HG03097 (cell line): ENCODE measurements around the gene TCF7.
A peak's percentile ranks its signal among the peaks of the same experiment; 100 is the strongest.

Experiments used
- ATAC-seq: cut with Tn5 transposase; IDR thresholded peaks from one replicate; pipeline ENCODE4 v1.9.1; 2021; ENCODE audit not compliant: unreplicated experiment, low FRiP score

The TCF7 gene

GRCh38 chr5:134128648-134128995, 14.1 kb downstream of the TCF7 start:
- ATAC-seq, result no peak

DNA sequence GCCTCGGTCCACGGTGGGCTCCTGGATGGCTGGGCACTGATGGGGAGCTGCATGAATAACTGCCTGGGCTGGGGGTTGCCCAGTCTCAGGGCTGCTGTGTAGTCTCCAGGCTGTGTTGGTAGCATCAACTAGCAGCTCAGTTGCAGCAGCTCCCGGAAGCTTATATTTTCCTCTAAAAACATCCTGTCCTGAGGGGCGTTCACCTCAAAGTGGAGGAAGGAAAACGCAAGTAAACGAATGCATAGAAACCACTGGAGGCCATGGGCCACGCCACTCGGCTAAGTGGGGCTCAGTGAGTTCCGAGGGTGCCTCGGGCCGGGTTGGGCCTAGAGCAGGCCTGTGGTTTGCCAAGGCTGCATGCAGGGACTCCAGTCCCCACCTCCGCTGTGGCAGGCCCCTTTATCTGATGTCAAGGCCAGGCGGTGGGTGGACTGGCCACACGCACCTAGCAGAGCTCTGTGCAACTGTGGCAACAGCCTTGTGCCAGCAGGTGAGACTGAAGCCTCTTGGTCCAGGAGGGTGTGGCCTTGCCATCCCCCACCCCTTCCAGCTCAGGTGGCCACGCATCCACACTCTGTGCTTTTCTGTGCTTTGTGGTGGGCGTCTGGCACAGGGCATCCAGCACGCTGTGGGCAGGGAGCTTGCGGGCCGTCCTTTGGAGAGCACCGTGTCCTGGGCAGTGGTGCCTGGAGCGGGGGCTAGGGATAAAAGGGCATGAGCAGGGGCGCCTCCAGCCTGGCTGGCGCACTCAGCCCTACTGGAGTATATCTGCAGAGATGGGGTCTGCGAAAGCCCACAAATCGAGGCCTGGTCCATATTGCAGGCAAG, 15.1 kb downstream of the TCF7 start:
- ATAC-seq, result no peak

DNA sequence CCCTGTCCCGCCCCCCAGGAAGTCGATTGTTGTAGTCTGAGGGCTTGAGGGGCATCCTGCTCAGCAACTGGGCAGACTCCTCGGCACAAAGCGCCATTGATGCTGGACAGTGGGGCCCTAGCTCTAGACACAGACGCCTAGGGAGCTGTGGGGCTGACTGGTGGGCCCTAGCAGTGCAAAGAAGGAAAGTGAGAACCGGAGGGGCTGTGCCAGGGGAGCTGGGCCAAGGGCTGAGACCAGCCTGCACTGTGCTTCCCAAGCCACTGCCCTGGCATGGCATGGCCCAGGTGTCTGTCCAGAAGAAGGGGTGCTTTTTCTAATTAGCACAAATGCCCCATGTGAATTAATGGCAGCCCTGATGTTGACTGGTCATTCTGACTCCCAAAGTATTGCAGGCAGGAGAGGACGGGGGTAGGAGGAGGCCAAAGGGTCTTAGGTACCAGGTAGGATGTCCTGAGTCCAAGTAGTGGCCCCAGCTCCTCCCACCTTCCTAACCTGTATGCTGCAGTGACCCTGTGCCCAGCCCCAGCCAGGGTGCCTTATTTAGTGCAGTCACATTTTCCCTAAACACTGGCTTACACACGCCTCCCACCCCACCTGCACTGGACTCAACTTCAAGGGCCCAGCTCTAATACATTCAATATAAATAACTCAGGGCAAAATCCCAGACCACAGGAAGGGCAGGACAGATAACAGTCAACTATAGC, 15.9 kb downstream of the TCF7 start:
- ATAC-seq, result no peak

DNA sequence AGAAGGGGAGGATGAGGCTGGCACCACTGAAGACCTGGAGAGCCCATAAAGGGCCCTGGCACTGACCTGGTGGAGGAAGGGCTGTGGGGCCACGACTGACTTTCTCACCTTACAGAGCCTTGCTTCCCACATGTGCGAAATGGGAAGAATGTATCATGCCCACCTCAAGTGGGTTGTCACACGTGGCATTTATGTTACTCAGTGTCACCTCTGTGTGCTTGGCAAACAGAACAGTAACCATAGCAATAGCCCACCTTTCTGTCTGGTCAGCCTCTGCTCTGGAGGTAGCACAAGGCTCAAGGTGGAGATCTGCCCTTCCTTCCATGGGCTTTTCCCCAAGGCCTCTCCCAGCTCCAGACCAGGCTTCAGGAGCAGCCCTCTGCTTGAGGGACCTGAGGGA, 16.7 kb downstream of the TCF7 start:
- no peak for ATAC-seq

- no peak for ATAC-seq
Observed at GRCh38 chr5:134131578-134132350, 17.3 kb downstream of the TCF7 start.

DNA sequence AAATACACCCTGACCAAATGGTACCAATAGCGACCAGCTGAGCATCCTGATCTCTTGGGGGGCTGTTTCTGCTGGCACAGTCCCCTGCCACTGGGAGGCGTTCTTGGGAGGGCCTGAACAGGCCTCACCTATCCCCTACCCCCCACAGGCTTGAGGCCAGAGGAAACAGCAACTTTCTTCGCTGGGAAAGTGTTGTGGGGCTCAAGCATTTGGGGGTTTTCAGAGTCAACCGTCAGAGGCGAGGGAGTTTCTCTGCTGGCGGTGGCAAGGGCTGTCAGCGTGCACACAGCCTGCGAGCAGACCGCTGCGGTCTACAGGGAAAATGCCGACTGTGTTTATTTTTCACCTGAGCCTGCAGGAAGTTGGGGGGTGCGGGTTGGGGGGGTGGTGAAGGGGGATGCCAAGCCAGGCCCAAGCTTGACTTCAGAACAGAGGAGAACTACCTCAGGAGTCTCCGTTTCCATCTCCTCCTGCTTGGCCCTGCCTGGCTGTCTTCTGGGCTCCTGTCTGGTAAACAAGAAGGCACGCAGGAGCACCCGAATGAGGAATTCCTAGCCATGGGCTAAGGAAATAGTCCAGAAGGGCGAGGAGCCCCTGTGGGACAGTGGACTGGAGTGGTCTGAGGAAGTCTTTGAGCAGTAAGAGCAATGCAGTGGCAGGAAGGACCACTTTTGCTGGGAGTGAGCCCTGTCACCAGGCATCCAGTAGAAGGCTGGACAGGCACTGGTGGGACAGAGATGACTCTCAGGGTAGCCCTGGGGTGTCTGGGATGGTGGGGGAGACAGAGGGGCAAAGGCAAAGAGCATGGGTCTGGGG, 18.1 kb downstream of the TCF7 start:
- peak; percentile 47 for ATAC-seq

GRCh38 chr5:134133188-134133994, 18.9 kb downstream of the TCF7 start:
- no peak for ATAC-seq

GRCh38 chr5:134133995-134134541, 19.6 kb downstream of the TCF7 start:
- ATAC-seq, result no peak

DNA sequence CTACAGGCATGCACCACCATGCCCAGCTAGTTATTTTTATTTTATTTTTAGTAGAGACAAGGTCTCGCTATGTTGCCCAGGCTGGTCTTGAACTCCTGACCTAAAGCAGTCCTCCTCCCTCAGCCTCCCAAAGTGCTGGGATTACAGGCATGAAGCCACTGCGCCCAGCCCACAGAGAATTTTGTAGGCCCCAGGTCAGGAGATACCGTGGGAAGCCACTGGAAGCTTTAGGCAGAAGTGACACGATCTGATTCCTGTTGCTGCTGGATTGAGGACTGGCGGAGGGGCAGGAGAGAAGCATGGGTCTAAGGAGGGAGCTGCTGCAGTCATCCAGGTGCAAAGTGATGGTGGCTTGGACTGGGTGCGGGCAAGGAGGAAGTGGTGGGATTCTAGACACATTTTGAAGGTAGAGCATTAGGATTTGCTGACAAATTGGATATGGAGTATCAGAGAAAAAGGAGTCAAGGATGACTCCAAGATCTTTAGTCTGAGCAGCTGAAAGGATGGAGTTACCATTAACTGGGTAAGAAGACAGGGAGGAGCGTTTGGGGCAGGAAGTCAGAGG, 20.7 kb downstream of the TCF7 start:
- no peak for ATAC-seq

DNA sequence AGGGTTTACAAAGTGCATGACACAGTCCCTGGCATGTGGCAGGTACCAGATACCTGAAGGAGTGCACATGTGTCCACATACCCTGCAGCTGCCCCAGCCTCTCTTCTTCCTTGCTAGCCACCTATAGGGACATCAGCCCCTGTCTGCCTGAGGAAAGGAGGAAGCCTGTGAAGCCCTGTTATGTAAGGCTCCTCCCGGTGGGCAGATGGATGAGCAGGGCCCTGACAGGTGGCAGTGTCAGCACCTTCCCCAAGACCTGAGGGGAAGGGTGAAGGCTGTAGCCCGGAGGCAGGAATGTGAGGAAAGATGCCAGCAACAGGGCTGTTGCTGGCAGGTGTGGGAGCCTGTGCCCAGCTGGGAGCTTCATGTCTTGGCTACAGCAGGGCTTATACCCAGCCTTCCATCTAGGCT, 21.7 kb downstream of the TCF7 start:
- no peak for ATAC-seq

GRCh38 chr5:134136771-134137170, 22.3 kb downstream of the TCF7 start:
- no peak for ATAC-seq

GRCh38 chr5:134138416-134139376, 24.2 kb downstream of the TCF7 start:
- peak; percentile 58 for ATAC-seq

DNA sequence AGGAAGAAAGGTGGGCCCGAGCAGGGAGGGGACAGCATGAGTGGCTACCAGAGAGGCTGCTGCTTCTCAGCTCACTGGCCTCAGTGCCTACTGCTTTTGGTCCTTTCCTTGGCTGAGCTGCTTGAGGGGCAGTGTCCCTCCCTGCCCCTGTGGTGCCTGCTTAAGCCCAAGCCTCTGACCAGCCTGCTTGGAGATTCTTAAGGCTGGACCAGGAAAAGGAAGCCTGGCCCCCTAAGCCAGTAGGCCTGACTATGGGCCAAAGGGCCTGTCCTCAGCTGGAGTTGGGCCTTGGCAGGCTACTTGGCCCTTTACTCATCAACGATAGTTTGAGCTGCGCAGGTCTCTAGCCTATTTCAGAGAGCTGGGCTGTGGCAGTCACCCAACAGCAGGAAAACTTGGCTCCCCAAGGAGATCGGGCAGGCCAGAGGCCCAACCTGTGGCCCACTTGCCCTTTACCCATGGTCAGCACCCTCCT, 24.9 kb downstream of the TCF7 start:
- ATAC-seq, result no peak

DNA sequence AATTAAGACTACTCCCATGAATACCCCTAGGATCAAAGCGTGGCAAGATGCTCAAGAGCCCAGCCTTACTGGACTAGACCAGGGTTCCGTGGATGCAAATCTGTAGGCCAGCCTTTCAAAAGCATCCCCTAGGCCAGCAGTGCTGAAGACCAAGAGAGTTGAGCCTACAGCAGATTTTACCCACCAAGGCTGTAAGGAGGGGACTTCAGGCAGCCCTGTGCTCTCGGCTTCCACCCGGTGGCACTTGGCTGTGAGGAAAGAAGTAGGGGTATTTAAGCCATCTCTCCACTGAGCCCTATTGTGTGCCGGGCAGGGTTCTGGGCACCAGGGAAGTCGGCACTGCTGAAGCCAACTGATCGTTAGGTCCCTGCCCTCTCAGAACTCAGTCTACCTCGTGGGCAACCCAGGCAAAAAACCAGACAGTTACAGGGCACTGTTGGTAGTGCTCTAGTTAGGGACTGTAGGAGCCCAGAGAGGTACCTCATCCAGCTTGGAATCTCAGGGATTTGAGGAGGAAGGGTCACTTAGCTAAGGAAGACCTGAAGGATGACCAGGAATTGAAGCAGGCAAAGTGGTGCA, 25.5 kb downstream of the TCF7 start:
- ATAC-seq, result no peak

GRCh38 chr5:134140530-134141201, 26.2 kb downstream of the TCF7 start:
- no peak for ATAC-seq

GRCh38 chr5:134141331-134142050, 27.0 kb downstream of the TCF7 start:
- ATAC-seq, result no peak
